T-cell (primary cell): ENCODE measurements around the gene ITGB1BP2. TPM values are rescaled to one million over a fixed set of nuclear protein-coding genes. Genes with fewer than 3 reads are reported as not detected.
A peak's percentile ranks its signal among the peaks of the same experiment; 100 is the strongest.
"Not testable (repeated sequence)": the region's sequence is repeated elsewhere in the genome, so short reads cannot be mapped to it uniquely, and the experiment has no call there.

Experiments
- ATAC-seq, 4 experiments: fragments of 200-7000 bp in 3 of 4; fragments of 150-1000 bp in 1 of 4; cut with Tn5 transposase; replicated peaks in 1 of 4; 1 replicate in 3 of 4; 2 replicates in 1 of 4; pipeline ENCODE4 v1.10.0; 2021; ENCODE audit warnings: moderate library complexity in 3 of 4, mild to moderate bottlenecking in 2 of 4, moderate number of reproducible peaks in 1 of 4
- CTCF ChIA-PET, 2 donors: fragments of 300-600 bp; sonication (Branson Sonifier 250); formaldehyde crosslinking; loops; one replicate each; lab custom pipeline; 2022; ENCODE audit warnings: antibody characterized with exemption in 2 of 2; lab: Charles Lee
- POLR2A ChIA-PET, 2 donors: fragments of 300-600 bp; sonication (Branson Sonifier 250); formaldehyde crosslinking; loops; one replicate each; lab custom pipeline; 2022; ENCODE audit warnings: antibody characterized with exemption in 2 of 2; lab: Charles Lee
- DNase-seq, 35 experiments: peaks; one replicate each; pipeline versions ENCODE4 v3.0.0 to v3.0.0-alpha.2; 2013 to 2023
- H3K27ac ChIP-seq: one replicate; pipeline ENCODE4 v1.5.1; 2013; ENCODE audit warnings: low read length
- H3K27me3 ChIP-seq, 2 experiments: replicated peaks in 1 of 2; 1 replicate in 1 of 2; 2 replicates in 1 of 2; pipeline versions ENCODE4 v1.6.1 to v1.7.0; 2013; ENCODE audit warnings: low read length in 1 of 2, mixed read lengths in 1 of 2; ENCODE audit not compliant: control insufficient read depth in 2 of 2, insufficient read depth in 2 of 2; ENCODE audit errors: extremely low read depth in 1 of 2
- H3K36me3 ChIP-seq, 2 donors: 1 replicate in 1 of 2; 2 replicates in 1 of 2; pipeline versions ENCODE4 v1.6.1 to v1.7.0; 2013; ENCODE audit warnings: low read length in 1 of 2; ENCODE audit not compliant: control insufficient read depth in 2 of 2, insufficient read depth in 1 of 2; ENCODE audit errors: extremely low read depth in 1 of 2
- H3K4me1 ChIP-seq, 2 experiments: 1 replicate in 1 of 2; 2 replicates in 1 of 2; pipeline versions ENCODE4 v1.6.1 to v1.7.0; 2013; ENCODE audit warnings: low read length in 2 of 2, mixed read lengths in 1 of 2; ENCODE audit not compliant: insufficient read depth in 2 of 2, control insufficient read depth in 1 of 2; ENCODE audit errors: extremely low read depth in 1 of 2
- H3K4me3 ChIP-seq, 2 donors: 1 replicate in 1 of 2; 2 replicates in 1 of 2; pipeline versions ENCODE4 v1.5.1 to v1.7.0; 2013; ENCODE audit warnings: mild to moderate bottlenecking in 2 of 2, low read length in 1 of 2, moderate library complexity in 1 of 2; ENCODE audit not compliant: control insufficient read depth in 1 of 2; ENCODE audit errors: extremely low read depth in 1 of 2
- H3K9me3 ChIP-seq: 2 replicates; pipeline ENCODE4 v1.7.0; 2013
- H3K27ac Mint-ChIP-seq, 2 donors: one replicate each; pipeline ENCODE4 v1.8.0; 2020 to 2021; ENCODE audit warnings: mild to moderate bottlenecking in 2 of 2, mixed read lengths in 2 of 2
- H3K27me3 Mint-ChIP-seq, 2 donors: one replicate each; pipeline ENCODE4 v1.8.0; 2021 to 2022; ENCODE audit warnings: mixed read lengths in 2 of 2
- H3K36me3 Mint-ChIP-seq: one replicate; pipeline ENCODE4 v1.8.0; 2021; ENCODE audit warnings: mixed read lengths
- H3K4me1 Mint-ChIP-seq, 3 donors: one replicate each; pipeline ENCODE4 v1.8.0; 2020 to 2022; ENCODE audit warnings: mixed read lengths in 3 of 3, mild to moderate bottlenecking in 1 of 3
- H3K4me3 Mint-ChIP-seq, 3 donors: one replicate each; pipeline ENCODE4 v1.8.0; 2020 to 2022; ENCODE audit warnings: mild to moderate bottlenecking in 3 of 3, mixed read lengths in 3 of 3, moderate library complexity in 3 of 3
- H3K9me3 Mint-ChIP-seq, 3 donors: one replicate each; pipeline ENCODE4 v1.8.0; 2020 to 2022; ENCODE audit warnings: mixed read lengths in 3 of 3
- WGBS: methylation state at CpG from one replicate; pipeline ENCODE4 v1.1.5; 2013; ENCODE audit warnings: missing lambda C conversion rate; ENCODE audit not compliant: insufficient coverage; 5-methylcytosine and 5-hydroxymethylcytosine counted together
- total RNA-seq, 35 experiments: library from RNA in 6 of 35; stranded (reverse) in 6 of 35; fragments of 120-200 nt in 1 of 35; gene quantifications; one replicate each; pipeline versions ENCODE4 v1.2.1 to v1.2.4 and lab custom pipeline; 2013 to 2026

Gene ITGB1BP2
- total RNA-seq, 5 donors from 2014 or later (not counting 1 experiment from before 2014, with no cell fraction given), result 2.3 to 4.0 (median 3.0) TPM

DNA sequence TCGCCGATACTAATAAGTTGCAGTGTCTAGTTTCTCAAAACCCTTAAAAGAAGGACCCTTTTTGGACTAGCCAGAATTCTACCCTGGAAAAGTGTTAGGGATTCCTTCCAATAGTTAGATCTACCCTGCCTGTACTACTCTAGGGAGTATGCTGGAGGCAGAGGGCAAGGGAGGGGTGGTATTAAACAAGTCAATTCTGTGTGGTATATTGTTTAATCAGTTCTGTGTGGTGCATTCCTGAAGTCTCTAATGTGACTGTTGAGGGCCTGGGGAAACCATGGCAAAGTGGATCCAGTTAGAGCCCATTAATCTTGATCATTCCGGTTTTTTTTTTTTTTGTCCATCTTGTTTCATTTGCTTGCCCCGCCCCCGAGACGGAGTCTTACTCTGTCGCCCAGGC, 1.5 kb upstream of the ITGB1BP2 start:
- H3K27me3 Mint-ChIP-seq, H3K27me3 ChIP-seq: not testable (repeated sequence)

DNA sequence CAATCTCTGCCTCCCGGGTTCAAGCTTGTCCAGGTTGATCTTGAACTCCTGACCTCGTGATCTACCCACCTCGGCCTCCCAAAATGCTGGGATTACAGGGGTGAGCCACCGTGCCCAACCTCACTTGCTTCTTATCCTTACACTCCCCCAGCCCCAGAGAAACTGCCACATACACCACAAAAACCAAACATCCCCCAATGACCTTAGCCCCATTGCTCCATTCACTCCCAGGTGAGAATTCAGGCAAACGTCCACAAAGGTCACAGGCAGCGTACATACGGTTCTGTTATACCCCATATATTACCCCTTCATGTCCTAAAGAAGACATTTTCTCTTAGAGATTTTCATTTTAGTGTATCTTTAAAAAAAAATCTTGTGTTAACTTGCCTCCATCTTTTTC, 1.1 kb upstream of the ITGB1BP2 start:
- H3K4me3 Mint-ChIP-seq, POLR2A ChIA-PET, H3K4me1 ChIP-seq, CTCF ChIA-PET, DNase-seq, H3K27ac Mint-ChIP-seq, H3K4me1 Mint-ChIP-seq, H3K9me3 ChIP-seq, H3K27ac ChIP-seq, H3K4me3 ChIP-seq, H3K27me3 Mint-ChIP-seq, H3K27me3 ChIP-seq, H3K9me3 Mint-ChIP-seq: not testable (repeated sequence)
- H3K36me3 Mint-ChIP-seq, result peaks cover 45% of the 10 kb centered on the region
- peaks cover 0 to 38% of the 10 kb centered on the region in 2 donors for H3K36me3 ChIP-seq
- ATAC-seq, result peak in 1 of 4 experiments; percentile 11
- WGBS, result 92% methylated on average over 2 of the region's 7 CpGs

More for the DNA sequence above, 1.5 kb upstream of the ITGB1BP2 start:
- H3K27ac ChIP-seq, H3K27ac Mint-ChIP-seq, H3K4me1 Mint-ChIP-seq, ATAC-seq, POLR2A ChIA-PET, DNase-seq, H3K4me3 ChIP-seq, H3K9me3 Mint-ChIP-seq, CTCF ChIA-PET, H3K4me3 Mint-ChIP-seq, H3K4me1 ChIP-seq, H3K9me3 ChIP-seq: not testable (repeated sequence)
- no CpG with 5 or more reads among the region's 7 CpGs for WGBS
- peaks cover 44% of the 10 kb centered on the region for H3K36me3 Mint-ChIP-seq
- H3K36me3 ChIP-seq, result peaks cover 0 to 41% of the 10 kb centered on the region in 2 donors

DNA sequence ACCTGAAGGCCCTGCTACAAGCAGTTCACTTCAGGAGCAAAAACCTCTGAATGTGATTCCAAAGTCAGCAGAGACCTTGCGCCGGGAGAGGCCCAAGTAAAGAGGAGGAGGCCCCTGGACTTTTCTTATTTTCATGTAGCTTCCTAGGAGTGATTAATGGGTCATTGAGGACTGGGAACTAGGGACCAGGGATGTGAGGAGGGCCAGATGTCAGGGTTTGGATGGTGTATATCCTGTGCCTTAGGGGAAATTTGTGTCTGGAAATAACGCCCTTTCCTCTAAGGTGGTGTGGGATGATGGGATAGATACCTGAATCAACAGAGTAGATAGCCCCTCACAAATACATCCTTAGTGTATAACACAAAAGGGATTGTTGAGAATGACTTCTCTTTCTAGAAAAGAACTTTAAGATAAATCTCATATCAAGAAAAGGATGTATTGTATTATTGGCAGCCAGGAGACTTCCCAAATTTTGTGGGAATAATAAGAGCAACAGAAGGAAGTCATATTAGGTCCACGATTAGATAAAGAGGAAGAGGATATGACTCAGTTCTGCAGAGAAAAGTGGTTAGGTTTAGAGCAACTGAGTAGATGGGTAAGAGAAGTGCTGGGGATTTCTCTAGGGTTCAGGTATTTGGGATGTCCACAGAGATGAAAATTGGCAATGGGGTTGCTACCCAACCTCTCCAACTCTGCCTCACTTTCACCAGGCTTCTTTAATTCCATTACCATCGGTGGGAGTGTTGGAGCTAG, 1.1 kb downstream of the ITGB1BP2 start:
- H3K4me1 Mint-ChIP-seq, result peaks cover 0 to 8% (median 7%) of the 10 kb centered on the region in 3 donors
- peak overlapping the region; percentile 3 to 61 for H3K27ac Mint-ChIP-seq
- no peaks in the 10 kb centered on the region for H3K27me3 Mint-ChIP-seq
- Histone ChIP-seq H3K36me3 (peaks cover 0 to 21% of the 10 kb centered on the region in 2 donors), H3K27me3 (no peaks in the 10 kb centered on the region), H3K4me1 (no peaks in the 10 kb centered on the region), H3K4me3 (no peak overlapping the region), H3K27ac (no peak overlapping the region), H3K9me3 (no peaks in the 10 kb centered on the region)
- DNase-seq (no peak), ATAC-seq (no peak)
- no peak overlapping the region for H3K4me3 Mint-ChIP-seq
- CTCF ChIA-PET, result no interaction called here
- POLR2A ChIA-PET, result no interaction called here
- WGBS, result 20% methylated on average over 1 of the region's 5 CpGs
- peaks cover 30% of the 10 kb centered on the region for H3K36me3 Mint-ChIP-seq
- no peaks in the 10 kb centered on the region for H3K9me3 Mint-ChIP-seq

DNA sequence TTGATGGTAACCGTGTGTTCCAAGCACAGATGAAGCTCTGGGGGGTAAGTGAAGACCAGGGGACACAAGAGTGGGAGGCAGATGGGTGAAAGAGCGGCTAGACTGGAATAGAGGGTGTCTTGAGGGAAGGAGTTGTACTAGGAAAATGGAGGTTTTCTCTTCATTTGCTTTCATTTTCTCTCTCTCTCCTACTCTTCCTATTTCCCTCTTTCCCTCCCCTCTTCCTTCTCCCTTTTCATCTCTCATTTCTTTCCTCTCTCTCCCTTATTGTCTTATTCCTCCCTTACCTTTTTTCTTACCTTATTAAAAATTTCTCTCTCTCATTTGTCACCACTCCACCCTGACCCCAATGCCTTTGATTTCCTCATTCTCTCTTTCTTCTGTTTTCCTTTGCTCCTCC, 3.0 kb downstream of the ITGB1BP2 start:
- Mint-ChIP-seq H3K36me3 (peaks cover 23% of the 10 kb centered on the region), H3K27me3 (no peaks in the 10 kb centered on the region), H3K27ac (peak overlapping the region in 1 of 2 donors; percentile 23), H3K9me3 (no peaks in the 10 kb centered on the region), H3K4me1 (peaks cover 0 to 8% (median 7%) of the 10 kb centered on the region in 3 donors), H3K4me3 (no peak overlapping the region)
- CTCF ChIA-PET, result no interaction called here
- Histone ChIP-seq H3K4me1 (no peaks in the 10 kb centered on the region), H3K27me3 (no peaks in the 10 kb centered on the region), H3K4me3 (no peak overlapping the region), H3K36me3 (peaks cover 0 to 6% of the 10 kb centered on the region in 2 donors), H3K9me3 (no peaks in the 10 kb centered on the region), H3K27ac (no peak overlapping the region)
- WGBS, result no CpG with 5 or more reads among the region's 2 CpGs
- POLR2A ChIA-PET, result interaction anchor here in 1 of 2 donors (0.6 kb wide), 1 partner anchor 219 kb away, joined by 3 read pairs; no protein-coding TSS in a partner anchor
- no peak for DNase-seq
- ATAC-seq, result no peak

DNA sequence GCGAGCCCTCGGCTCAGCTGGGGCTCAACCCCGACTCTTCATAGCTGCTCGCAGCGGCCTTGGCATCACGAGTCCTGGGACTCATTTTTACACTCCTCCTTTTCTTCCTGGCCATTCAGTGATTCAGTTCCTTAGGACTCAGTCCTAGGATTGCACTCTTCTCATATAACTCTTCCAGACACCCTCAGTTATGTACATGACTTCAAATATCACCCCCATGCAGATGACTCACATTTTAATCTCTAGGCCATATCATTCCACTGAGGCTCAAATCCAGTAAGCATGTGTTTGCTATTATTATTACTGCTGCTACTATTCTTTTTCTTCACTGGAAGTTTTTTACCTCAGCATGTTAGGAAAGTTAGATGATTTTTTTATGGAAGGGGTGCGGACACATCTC, 14.4 kb downstream of the ITGB1BP2 start:
- Histone ChIP-seq H3K4me1 (no peaks in the 10 kb centered on the region), H3K9me3 (no peaks in the 10 kb centered on the region), H3K4me3 (no peak overlapping the region), H3K27me3 (no peaks in the 10 kb centered on the region), H3K27ac (no peak overlapping the region), H3K36me3 (no peaks in the 10 kb centered on the region)
- H3K36me3 Mint-ChIP-seq, result no peaks in the 10 kb centered on the region
- no peak for ATAC-seq
- H3K4me3 Mint-ChIP-seq, result no peak overlapping the region
- POLR2A ChIA-PET, result no interaction called here
- no peaks in the 10 kb centered on the region for H3K9me3 Mint-ChIP-seq
- no peaks in the 10 kb centered on the region for H3K4me1 Mint-ChIP-seq
- no peak for DNase-seq
- H3K27ac Mint-ChIP-seq, result no peak overlapping the region
- H3K27me3 Mint-ChIP-seq, result no peaks in the 10 kb centered on the region
- CTCF ChIA-PET, result no interaction called here
- no CpG with 5 or more reads among the region's 7 CpGs for WGBS

DNA sequence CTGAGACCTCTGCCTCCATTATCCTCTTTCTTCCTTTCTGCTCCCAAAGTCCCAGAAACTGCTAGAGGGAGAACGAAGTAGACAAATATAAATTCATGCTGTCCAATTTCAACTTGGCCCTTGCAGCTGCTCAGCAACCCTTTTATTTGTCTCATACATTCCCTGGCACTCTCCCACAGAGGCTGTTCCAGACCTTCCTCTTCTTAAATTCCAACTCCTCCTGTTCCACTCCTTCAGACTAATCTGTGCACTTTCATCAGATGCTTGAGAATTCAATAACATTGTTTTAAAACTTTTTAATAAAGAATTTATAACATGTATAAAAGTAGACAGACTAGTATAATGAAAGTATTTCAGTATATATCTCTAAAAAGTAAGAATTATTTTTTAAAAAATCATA, 15.4 kb downstream of the ITGB1BP2 start:
- H3K27me3 Mint-ChIP-seq, H3K4me3 ChIP-seq, ATAC-seq, CTCF ChIA-PET, DNase-seq, H3K36me3 Mint-ChIP-seq, H3K36me3 ChIP-seq, H3K27ac Mint-ChIP-seq, H3K27me3 ChIP-seq, H3K4me1 ChIP-seq, H3K9me3 Mint-ChIP-seq, H3K27ac ChIP-seq, H3K4me1 Mint-ChIP-seq, H3K4me3 Mint-ChIP-seq, H3K9me3 ChIP-seq: not testable (repeated sequence)
- POLR2A ChIA-PET, result interaction anchor here (0.6 to 0.7 kb wide), 2 partner anchors 34 to 124 kb away, joined by 3 read pairs; no protein-coding TSS in a partner anchor
- WGBS, result no CpG with 5 or more reads among the region's 1 CpG
